ENCODE results near the gene ARMS2. TPM values are rescaled to one million over a fixed set of nuclear protein-coding genes. Genes with fewer than 3 reads are reported as not detected.
A peak's percentile ranks its signal among the peaks of the same experiment; 100 is the strongest.

Gene ARMS2
- polyA plus RNA-seq, 3 donors: not detected

GRCh38 chr10:122481296-122482056 is 27.0 kb downstream of the ARMS2 start:
- no peaks in the 10 kb centered on the region for H3K36me3 ChIP-seq (replicated peaks in 1 of 2; ENCODE audit: control insufficient read depth in 1 of 2, insufficient read depth in 2 of 2, low read length in 2 of 2)
- no peak for DNase-seq
- H3K9me3 Mint-ChIP-seq: peaks cover 0 to 8% (median 3%) of the 10 kb centered on the region in 7 donors
- no peak overlapping the region for H3K27ac ChIP-seq (ENCODE audit: low read depth in 1 of 2, low read length in 2 of 2)
- no peak overlapping the region for H3K4me3 ChIP-seq (replicated peaks in 1 of 3; ENCODE audit: low read depth in 2 of 3, low read length in 3 of 3)
- peaks cover 5 to 10% of the 10 kb centered on the region in 2 donors for H3K4me1 ChIP-seq (ENCODE audit: control insufficient read depth in 1 of 2, insufficient read depth in 2 of 2, low read length in 2 of 2)
- H3K9ac ChIP-seq (ENCODE audit: insufficient read depth, low read length, poor library complexity, severe bottlenecking): no peak overlapping the region
- H3K27me3 Mint-ChIP-seq (ENCODE audit: low read depth in 3 of 3): peaks cover 15 to 36% (median 28%) of the 10 kb centered on the region in 3 donors
- no peak overlapping the region for H3K4me3 Mint-ChIP-seq
- H3K4me2 ChIP-seq (replicated peaks; ENCODE audit: extremely low read depth, low read length, poor library complexity, severe bottlenecking): no peak overlapping the region
- H3K36me3 Mint-ChIP-seq: no peaks in the 10 kb centered on the region
- peaks cover 8% of the 10 kb centered on the region for H3K4me1 Mint-ChIP-seq
- no peak overlapping the region for H2AFZ ChIP-seq (ENCODE audit: insufficient read depth, low read depth, low read length, poor library complexity, severe bottlenecking)
- H3K27ac Mint-ChIP-seq: no peak overlapping the region
- H4K20me1 ChIP-seq (ENCODE audit: insufficient read depth, low read length): no peaks in the 10 kb centered on the region
- intact Hi-C loops (cut with micrococcal nuclease): no loop called here
- peaks cover 0 to 3% of the 10 kb centered on the region in 2 donors for H3K27me3 ChIP-seq (ENCODE audit: control insufficient read depth in 2 of 2, insufficient read depth in 2 of 2, low read length in 2 of 2)
- no peaks in the 10 kb centered on the region for H3K79me2 ChIP-seq (ENCODE audit: insufficient read depth, low read length)
- TF ChIP-seq, protein P1, sequence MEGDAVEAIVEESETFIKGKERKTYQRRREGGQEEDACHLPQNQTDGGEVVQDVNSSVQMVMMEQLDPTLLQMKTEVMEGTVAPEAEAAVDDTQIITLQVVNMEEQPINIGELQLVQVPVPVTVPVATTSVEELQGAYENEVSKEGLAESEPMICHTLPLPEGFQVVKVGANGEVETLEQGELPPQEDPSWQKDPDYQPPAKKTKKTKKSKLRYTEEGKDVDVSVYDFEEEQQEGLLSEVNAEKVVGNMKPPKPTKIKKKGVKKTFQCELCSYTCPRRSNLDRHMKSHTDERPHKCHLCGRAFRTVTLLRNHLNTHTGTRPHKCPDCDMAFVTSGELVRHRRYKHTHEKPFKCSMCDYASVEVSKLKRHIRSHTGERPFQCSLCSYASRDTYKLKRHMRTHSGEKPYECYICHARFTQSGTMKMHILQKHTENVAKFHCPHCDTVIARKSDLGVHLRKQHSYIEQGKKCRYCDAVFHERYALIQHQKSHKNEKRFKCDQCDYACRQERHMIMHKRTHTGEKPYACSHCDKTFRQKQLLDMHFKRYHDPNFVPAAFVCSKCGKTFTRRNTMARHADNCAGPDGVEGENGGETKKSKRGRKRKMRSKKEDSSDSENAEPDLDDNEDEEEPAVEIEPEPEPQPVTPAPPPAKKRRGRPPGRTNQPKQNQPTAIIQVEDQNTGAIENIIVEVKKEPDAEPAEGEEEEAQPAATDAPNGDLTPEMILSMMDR (IDR thresholded peaks at IDR 0.05): no peak
- H3K9me3 ChIP-seq (replicated peaks in 1 of 2; ENCODE audit: control insufficient read depth in 1 of 2, insufficient read depth in 1 of 2, low read length in 2 of 2): peaks cover 0 to 6% of the 10 kb centered on the region in 2 donors
- WGBS (ENCODE audit: insufficient coverage): 100% methylated on average over 1 of the region's 6 CpGs

DNA sequence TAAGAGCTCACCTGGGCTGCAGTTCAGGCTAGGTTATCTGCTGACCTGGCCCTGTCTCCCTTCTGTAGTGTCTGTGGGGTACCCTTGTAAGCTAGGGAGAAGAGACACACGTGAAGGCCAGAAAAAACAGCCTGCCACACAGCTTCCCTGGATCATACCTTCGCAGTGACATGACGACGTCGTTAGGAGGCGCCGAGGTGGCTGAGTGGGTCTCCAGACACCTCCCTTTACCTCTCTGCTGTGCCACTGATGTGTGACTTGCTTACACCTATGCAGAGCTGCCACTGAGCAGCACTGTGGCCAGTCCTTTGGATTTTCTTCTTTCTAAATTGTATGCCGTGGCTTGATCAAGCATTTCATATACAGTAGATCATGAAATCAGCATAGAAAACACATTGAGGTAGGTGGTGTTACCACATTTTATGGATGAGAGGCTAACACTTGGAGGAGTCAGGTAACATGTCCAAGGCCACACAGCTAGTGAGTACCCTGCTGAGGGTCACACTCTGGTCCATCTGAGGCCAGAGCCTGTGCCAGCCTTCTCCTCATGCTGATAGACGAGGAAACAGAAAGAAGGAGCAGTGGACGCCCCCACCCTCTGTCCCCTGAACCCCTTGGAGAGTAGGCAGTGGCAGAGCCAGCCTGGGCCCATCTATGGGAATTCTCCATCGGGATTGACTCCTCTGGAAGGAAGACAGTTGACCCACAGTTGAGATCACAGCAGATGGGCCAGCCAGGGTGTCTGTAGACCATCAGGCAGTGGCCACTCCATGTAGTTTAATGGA is 30.0 kb downstream of the ARMS2 start:
- intact Hi-C loops (cut with micrococcal nuclease): no loop called here
- no peak for DNase-seq
- Mint-ChIP-seq H3K9me3 (peaks cover 0 to 8% (median 5%) of the 10 kb centered on the region in 7 donors), H3K36me3 (no peaks in the 10 kb centered on the region), H3K4me3 (peak overlapping the region in 1 of 2 donors; percentile 33), H3K4me1 (peaks cover 18% of the 10 kb centered on the region), H3K27me3 (ENCODE audit: low read depth in 3 of 3) (peaks cover 15 to 48% (median 24%) of the 10 kb centered on the region in 3 donors), H3K27ac (no peak overlapping the region)
- Histone ChIP-seq H2AFZ (ENCODE audit: insufficient read depth, low read depth, low read length, poor library complexity, severe bottlenecking) (no peak overlapping the region), H3K4me3 (replicated peaks in 1 of 3; ENCODE audit: low read depth in 2 of 3, low read length in 3 of 3) (no peak overlapping the region), H3K4me1 (ENCODE audit: control insufficient read depth in 1 of 2, insufficient read depth in 2 of 2, low read length in 2 of 2) (peaks cover 5 to 10% of the 10 kb centered on the region in 2 donors), H3K9ac (ENCODE audit: insufficient read depth, low read length, poor library complexity, severe bottlenecking) (no peak overlapping the region), H3K27me3 (ENCODE audit: control insufficient read depth in 2 of 2, insufficient read depth in 2 of 2, low read length in 2 of 2) (peaks cover 0 to 3% of the 10 kb centered on the region in 2 donors), H3K9me3 (replicated peaks in 1 of 2; ENCODE audit: control insufficient read depth in 1 of 2, insufficient read depth in 1 of 2, low read length in 2 of 2) (peaks cover 0 to 6% of the 10 kb centered on the region in 2 donors), H4K20me1 (ENCODE audit: insufficient read depth, low read length) (no peaks in the 10 kb centered on the region), H3K4me2 (replicated peaks; ENCODE audit: extremely low read depth, low read length, poor library complexity, severe bottlenecking) (no peak overlapping the region), H3K79me2 (ENCODE audit: insufficient read depth, low read length) (no peaks in the 10 kb centered on the region), H3K36me3 (replicated peaks in 1 of 2; ENCODE audit: control insufficient read depth in 1 of 2, insufficient read depth in 2 of 2, low read length in 2 of 2) (no peaks in the 10 kb centered on the region), H3K27ac (ENCODE audit: low read depth in 1 of 2, low read length in 2 of 2) (no peak overlapping the region)
- TF ChIP-seq, protein P1 (IDR thresholded peaks at IDR 0.05): no peak
- 89% methylated on average over 6 of the region's 11 CpGs for WGBS (ENCODE audit: insufficient coverage)

Data from CD14-positive monocyte (primary cell).